NB4 (cell line): ENCODE measurements around the gene HSPB7.

Experiments used
- DNase-seq: peaks from one replicate; pipeline ENCODE4 v3.0.0; 2010; ENCODE audit warnings: low read depth
- H3K4me3 ChIP-seq: one replicate; pipeline ENCODE4 v1.5.1; 2011; ENCODE audit warnings: mild to moderate bottlenecking, low read depth, low read length, moderate library complexity
- CTCF ChIP-seq: IDR thresholded peaks from one replicate; pipeline ENCODE4 v1.5.1; 2012; ENCODE audit warnings: low read depth, low read length
- MAX ChIP-seq: IDR thresholded peaks from 2 replicates; pipeline ENCODE4 v1.6.1; 2011; ENCODE audit warnings: low read depth, low read length
- MYC ChIP-seq: IDR thresholded peaks from 2 replicates; pipeline ENCODE4 v1.6.1; 2011; ENCODE audit warnings: low read depth, low read length
- POLR2A ChIP-seq: IDR thresholded peaks from 2 replicates; pipeline ENCODE4 v1.6.1; 2011; ENCODE audit warnings: mild to moderate bottlenecking; ENCODE audit not compliant: insufficient read length; ENCODE audit errors: extremely low read depth

Gene HSPB7

DNA sequence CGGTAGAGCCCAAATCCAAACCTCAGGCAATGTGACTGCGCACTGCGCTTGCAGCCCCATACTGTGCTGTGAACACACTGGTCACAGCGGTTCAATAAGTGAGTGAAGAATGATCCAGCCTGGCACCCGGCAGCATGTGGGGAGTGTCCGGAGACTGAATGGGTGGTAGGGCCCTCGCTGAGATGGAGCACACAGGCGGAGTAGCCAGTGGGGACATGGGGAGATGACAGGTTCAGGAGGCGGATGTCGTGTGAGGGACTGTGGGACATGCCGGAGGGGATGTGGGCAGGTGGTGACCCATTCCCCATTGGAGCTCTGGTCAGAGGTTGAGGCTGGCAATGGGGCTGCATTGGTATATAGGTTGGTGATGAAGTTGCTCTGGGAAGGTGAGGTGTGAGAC is 8.2 kb downstream of the HSPB7 start:
- DNase-seq: no peak
- no peak for TF ChIP-seq POLR2A
- no peak for TF ChIP-seq MYC
- TF ChIP-seq MAX: no peak
- no peak for TF ChIP-seq CTCF
- no peak overlapping the region for H3K4me3 ChIP-seq

DNA sequence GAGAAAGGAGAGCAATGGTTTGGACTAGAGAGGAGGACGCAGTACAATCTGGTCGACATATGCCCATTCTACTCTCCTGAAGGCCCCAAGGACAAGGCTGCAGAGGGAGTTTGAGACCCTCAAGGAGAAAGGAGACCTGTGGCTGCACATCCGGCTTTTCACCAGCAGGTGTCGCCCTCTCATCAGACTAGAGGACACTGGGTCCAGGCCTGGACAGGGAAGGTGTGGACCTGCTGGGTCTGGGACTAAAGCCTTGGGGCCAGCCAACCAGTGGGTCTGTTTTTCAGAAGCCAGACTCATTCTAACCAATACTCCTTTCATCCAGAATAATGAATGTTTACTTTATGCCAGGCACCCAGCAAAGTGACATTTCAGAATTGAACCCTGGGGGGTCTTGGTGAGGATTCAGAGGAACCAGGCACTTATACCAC is 8.8 kb downstream of the HSPB7 start:
- DNase-seq: peak; percentile 72
- no peak overlapping the region for H3K4me3 ChIP-seq
- TF ChIP-seq MYC (peak; percentile 48), CTCF (peak; percentile 97), MAX (0 out of 2 replicates have a peak, but pooled peaks have one; percentile 13), POLR2A (no peak)

- no peak for DNase-seq
- no peak for TF ChIP-seq CTCF
- TF ChIP-seq MAX: no peak
- TF ChIP-seq MYC: no peak
- TF ChIP-seq POLR2A: no peak
Observed at GRCh38 chr1:16007671-16008341, 10.0 kb downstream of the HSPB7 start.

GRCh38 chr1:16006552-16007485 is 11.0 kb downstream of the HSPB7 start:
- no peak overlapping the region for H3K4me3 ChIP-seq
- DNase-seq: no peak
- TF ChIP-seq MAX: no peak
- TF ChIP-seq POLR2A: no peak
- TF ChIP-seq CTCF: no peak

More at GRCh38 chr1:16007671-16008341, 10.0 kb downstream of the HSPB7 start:
- H3K4me3 ChIP-seq: no peak overlapping the region

DNA sequence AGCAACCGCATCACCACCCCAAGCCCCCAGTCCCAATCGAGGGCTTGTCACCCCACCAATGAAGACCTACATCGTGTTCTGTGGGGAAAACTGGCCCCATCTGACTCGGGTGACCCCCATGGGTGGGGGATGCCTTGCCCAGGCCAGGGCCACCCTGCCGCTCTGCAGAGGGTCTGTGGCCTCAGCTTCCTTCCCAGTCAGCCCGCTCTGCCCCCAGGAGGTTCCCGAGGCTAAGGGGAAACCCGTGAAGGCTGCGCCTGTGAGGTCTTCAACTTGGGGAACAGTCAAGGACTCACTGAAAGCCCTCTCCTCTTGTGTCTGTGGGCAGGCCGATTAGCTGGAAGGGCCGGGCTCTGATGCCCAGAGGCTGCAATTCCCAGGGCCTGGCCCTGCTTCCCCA is 11.8 kb downstream of the HSPB7 start:
- no peak for DNase-seq
- H3K4me3 ChIP-seq: no peak overlapping the region
- TF ChIP-seq MYC (no peak), MAX (no peak), CTCF (no peak), POLR2A (no peak)
